NCI-H460 (cell line): ENCODE data around the gene PPM1L. TPM values are rescaled to one million over a fixed set of nuclear protein-coding genes. Genes with fewer than 3 reads are reported as not detected.

ENCODE experiments used
- DNase-seq: peaks from one replicate; pipeline ENCODE4 v3.0.0-alpha.2; 2016; ENCODE audit warnings: low read depth; ENCODE audit errors: extremely low read depth
- total RNA-seq: library from RNA; depleted of rRNA; stranded (reverse); fragments of >200 nt; shearing (Covaris generic); gene quantifications from 2 replicates; pipeline ENCODE4 v1.2.3, GENCODE V29; 2014

Gene PPM1L
- total RNA-seq, 1 experiment from 2014 or later: 0.79 TPM

GRCh38 chr3:160804762-160805161, 48.7 kb downstream of the PPM1L start:
- DNase-seq: no peak

- DNase-seq: no peak
Observed at GRCh38 chr3:160806094-160806493, 50.1 kb downstream of the PPM1L start.

GRCh38 chr3:160806686-160807085, 50.7 kb downstream of the PPM1L start:
- no peak for DNase-seq

GRCh38 chr3:160808838-160809237, 52.8 kb downstream of the PPM1L start:
- no peak for DNase-seq

GRCh38 chr3:160809453-160809852, 53.4 kb downstream of the PPM1L start:
- DNase-seq: no peak

- no peak for DNase-seq
Observed at GRCh38 chr3:160810362-160811236, 54.6 kb downstream of the PPM1L start.

GRCh38 chr3:160811237-160811548, 55.2 kb downstream of the PPM1L start:
- no peak for DNase-seq

GRCh38 chr3:160812304-160812703, 56.3 kb downstream of the PPM1L start:
- no peak for DNase-seq

GRCh38 chr3:160815280-160815679, 59.2 kb downstream of the PPM1L start:
- no peak for DNase-seq

GRCh38 chr3:160820022-160820421, 64.0 kb downstream of the PPM1L start:
- no peak for DNase-seq

- DNase-seq: no peak
Observed at GRCh38 chr3:160820430-160820829, 64.4 kb downstream of the PPM1L start.

- no peak for DNase-seq
Observed at GRCh38 chr3:160822936-160823335, 66.9 kb downstream of the PPM1L start.

- no peak for DNase-seq
Observed at GRCh38 chr3:160825311-160825800, 69.3 kb downstream of the PPM1L start.

GRCh38 chr3:160826408-160826807, 70.4 kb downstream of the PPM1L start:
- no peak for DNase-seq

- no peak for DNase-seq
Observed at GRCh38 chr3:160826991-160827390, 71.0 kb downstream of the PPM1L start.

GRCh38 chr3:160827516-160827915, 71.5 kb downstream of the PPM1L start:
- DNase-seq: no peak

GRCh38 chr3:160828880-160829279, 72.8 kb downstream of the PPM1L start:
- DNase-seq: no peak

- no peak for DNase-seq
Observed at GRCh38 chr3:160829486-160830009, 73.5 kb downstream of the PPM1L start.

GRCh38 chr3:160830796-160831195, 74.8 kb downstream of the PPM1L start:
- DNase-seq: no peak

- no peak for DNase-seq
Observed at GRCh38 chr3:160831401-160831800, 75.4 kb downstream of the PPM1L start.

GRCh38 chr3:160837394-160837980, 81.5 kb downstream of the PPM1L start:
- DNase-seq: no peak

- no peak for DNase-seq
Observed at GRCh38 chr3:160840590-160840989, 84.6 kb downstream of the PPM1L start.
